Stomach (tissue), 4 donors: ENCODE measurements around the gene RGL2.

ENCODE experiments used
- CTCF ChIP-seq, 7 experiments: fragments of 450-650 bp in 4 of 7; fragments of 200-600 bp in 3 of 7; sonication (generic) in 3 of 7; IDR thresholded peaks; one replicate each; pipeline ENCODE4 v1.5.1; 2016 to 2019; ENCODE audit warnings: antibody characterized with exemption in 7 of 7, control low read depth in 2 of 7, mild to moderate bottlenecking in 1 of 7
- POLR2A ChIP-seq, 4 donors: fragments of 450-650 bp; IDR thresholded peaks; one replicate each; pipeline ENCODE4 v1.6.1; 2016; ENCODE audit warnings: antibody characterized with exemption in 4 of 4, control low read depth in 2 of 4, mild to moderate bottlenecking in 1 of 4, moderate library complexity in 1 of 4
- POLR2AphosphoS5 ChIP-seq, 3 donors: sonication (generic); formaldehyde crosslinking; IDR thresholded peaks; one replicate each; pipeline ENCODE4 v1.6.1; 2016; ENCODE audit warnings: antibody characterized with exemption in 3 of 3

- TF ChIP-seq CTCF (IDR thresholded peaks at IDR 0.05) (no peak), POLR2A (IDR thresholded peaks at IDR 0.05) (no peak), POLR2AphosphoS5 (IDR thresholded peaks at IDR 0.05) (no peak)
Measured at GRCh38 chr6:33336495-33336894, 37.8 kb upstream of the RGL2 start.
